ENCODE data around the gene XPO6. TPM values are rescaled to one million over a fixed set of nuclear protein-coding genes. Genes with fewer than 3 reads are reported as not detected.

XPO6 gene
- total and polyA plus RNA-seq, 4 donors, result 28.0 to 103 (median 86.8) TPM

DNA sequence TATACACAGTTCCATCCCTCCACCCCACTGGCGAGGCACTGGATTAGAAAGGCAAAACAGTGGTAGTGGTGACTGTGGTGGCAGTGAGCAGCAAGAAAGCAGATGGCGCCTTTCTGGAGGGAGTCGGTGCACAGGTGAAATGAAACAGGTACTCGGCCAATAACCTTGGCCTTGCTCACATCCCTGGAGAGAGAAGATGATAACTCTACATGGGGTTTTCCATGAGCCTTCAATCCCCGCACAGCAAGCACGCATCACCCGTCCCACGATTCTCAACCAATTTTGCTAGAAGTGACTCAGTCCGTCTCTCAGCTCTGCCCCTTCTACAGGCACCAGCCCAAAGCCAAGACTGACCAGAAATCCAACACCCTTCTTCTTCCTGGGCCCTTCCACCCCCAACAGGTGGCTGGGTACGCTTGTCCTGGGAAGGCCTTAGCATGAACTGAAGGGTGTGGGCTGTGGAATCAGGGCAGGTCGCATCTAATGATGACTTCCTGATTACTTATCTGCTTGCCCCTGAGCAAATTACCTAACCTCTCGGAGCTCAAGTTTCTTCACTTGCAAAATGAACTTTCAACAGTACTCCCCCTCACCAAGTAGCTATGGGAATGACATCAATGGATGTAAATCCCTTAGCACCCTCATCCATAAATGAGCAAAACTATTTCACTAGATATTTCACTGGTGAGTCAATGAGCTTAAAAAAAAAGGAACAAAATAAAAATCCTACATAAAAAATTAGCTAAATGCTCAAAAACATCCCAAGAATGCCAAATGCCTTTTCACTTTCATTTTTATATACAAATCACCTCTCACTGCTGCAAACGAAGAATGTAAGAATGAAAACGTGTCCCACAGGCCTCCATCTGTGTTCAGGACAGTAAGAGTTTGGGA lies 18.0 kb downstream of the XPO6 start:
- DNase-seq, result no peak
- intact Hi-C loops (cut with DNase I), result no loop called here
- Histone ChIP-seq H3K4me1 (ENCODE audit: control insufficient read depth in 1 of 2, insufficient read depth in 2 of 2, low read length in 2 of 2) (no peaks in the 10 kb centered on the region), H3K9me3 (ENCODE audit: control insufficient read depth, low read length) (no peaks in the 10 kb centered on the region), H3K27ac (ENCODE audit: low read depth in 1 of 2, low read length in 2 of 2) (peak overlapping the region in 1 of 2 donors; percentile 47), H3K36me3 (ENCODE audit: control insufficient read depth in 1 of 2, insufficient read depth in 2 of 2, low read length in 1 of 2) (no peaks in the 10 kb centered on the region), H3K27me3 (ENCODE audit: control insufficient read depth in 1 of 2, insufficient read depth in 2 of 2, low read length in 1 of 2) (no peaks in the 10 kb centered on the region), H3K4me3 (ENCODE audit: low read length in 2 of 2) (no peak overlapping the region)
- WGBS, 2 donors, result 62 to 71% methylated on average over 14 of the region's 14 CpGs
- ATAC-seq (ENCODE audit: low FRiP score), result peak; percentile 7

DNA sequence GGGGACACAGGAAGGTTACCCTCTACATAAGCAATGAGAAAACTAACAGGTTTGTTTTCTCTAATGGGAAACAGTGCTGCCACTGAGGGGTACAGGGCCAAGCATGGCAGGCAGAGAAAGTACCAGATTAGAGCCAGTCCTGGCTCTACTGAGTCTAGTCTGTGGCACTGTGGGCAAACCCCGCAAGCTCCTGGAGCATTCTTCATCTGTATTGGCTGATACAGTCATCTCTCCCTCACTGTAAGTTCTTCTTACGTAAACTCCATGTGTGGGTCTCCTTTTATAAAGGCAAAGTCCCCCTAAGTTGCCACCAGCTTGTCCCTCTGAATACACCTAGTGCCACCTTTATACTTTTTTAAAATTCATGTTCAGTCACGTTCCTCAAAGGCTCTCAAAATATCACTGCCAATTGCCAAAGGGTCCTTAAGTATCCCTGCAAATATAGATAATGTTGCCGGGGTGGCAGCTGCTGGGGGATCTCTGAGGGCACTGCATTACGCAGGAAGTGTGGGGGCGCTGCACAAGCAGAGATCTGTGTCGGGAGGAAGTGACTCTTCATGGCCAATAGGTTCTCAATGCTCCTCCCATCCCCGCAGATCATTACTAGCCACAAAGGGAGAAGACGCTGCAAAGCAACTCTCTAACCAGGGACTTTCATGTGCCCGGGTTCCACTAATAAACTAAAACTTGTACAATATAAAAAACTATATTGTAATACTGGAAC lies 18.8 kb downstream of the XPO6 start:
- H3K4me3 ChIP-seq (ENCODE audit: low read length in 2 of 2), result no peak overlapping the region
- H3K9me3 ChIP-seq (ENCODE audit: control insufficient read depth, low read length), result no peaks in the 10 kb centered on the region
- intact Hi-C loops (cut with DNase I), result no loop called here
- no peak for DNase-seq
- no peaks in the 10 kb centered on the region for H3K36me3 ChIP-seq (ENCODE audit: control insufficient read depth in 1 of 2, insufficient read depth in 2 of 2, low read length in 1 of 2)
- 80 to 88% methylated on average over 10 of the region's 10 CpGs for WGBS, 2 donors
- ATAC-seq (ENCODE audit: low FRiP score), result no peak
- no peak overlapping the region for H3K27ac ChIP-seq (ENCODE audit: low read depth in 1 of 2, low read length in 2 of 2)
- no peaks in the 10 kb centered on the region for H3K27me3 ChIP-seq (ENCODE audit: control insufficient read depth in 1 of 2, insufficient read depth in 2 of 2, low read length in 1 of 2)
- H3K4me1 ChIP-seq (ENCODE audit: control insufficient read depth in 1 of 2, insufficient read depth in 2 of 2, low read length in 2 of 2), result no peaks in the 10 kb centered on the region

DNA sequence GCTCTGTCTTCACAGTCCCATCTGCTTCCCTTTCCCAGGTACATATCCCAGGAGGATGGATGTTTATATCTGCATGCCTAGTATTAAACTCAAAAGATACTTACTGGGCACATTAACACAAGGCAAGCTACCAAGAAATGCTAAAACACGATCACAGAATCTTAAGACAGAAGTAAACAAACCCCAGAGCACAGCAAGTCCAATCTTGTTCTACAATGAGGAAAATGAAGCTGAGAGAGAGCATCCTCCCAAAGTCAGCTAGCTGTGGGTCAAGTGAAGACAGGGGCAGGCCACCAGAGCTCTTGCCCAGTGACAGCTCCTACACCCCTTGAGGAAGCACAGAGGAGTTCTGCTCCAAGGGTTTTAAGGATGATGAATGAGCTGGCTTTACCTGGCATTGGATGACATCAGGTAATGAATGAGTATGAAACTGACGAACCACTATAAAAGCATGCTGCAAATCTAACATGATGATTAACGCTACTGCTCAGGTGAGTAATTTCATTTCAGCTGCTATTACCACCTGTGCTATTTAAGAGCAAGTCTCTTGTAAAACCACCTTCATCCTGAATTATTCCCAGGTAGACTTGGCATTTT lies 20.3 kb downstream of the XPO6 start:
- Histone ChIP-seq H3K36me3 (ENCODE audit: control insufficient read depth in 1 of 2, insufficient read depth in 2 of 2, low read length in 1 of 2) (no peaks in the 10 kb centered on the region), H3K9me3 (ENCODE audit: control insufficient read depth, low read length) (no peaks in the 10 kb centered on the region), H3K27me3 (ENCODE audit: control insufficient read depth in 1 of 2, insufficient read depth in 2 of 2, low read length in 1 of 2) (no peaks in the 10 kb centered on the region), H3K4me1 (ENCODE audit: control insufficient read depth in 1 of 2, insufficient read depth in 2 of 2, low read length in 2 of 2) (peaks cover 0 to 2% of the 10 kb centered on the region in 2 donors), H3K4me3 (ENCODE audit: low read length in 2 of 2) (no peak overlapping the region), H3K27ac (ENCODE audit: low read depth in 1 of 2, low read length in 2 of 2) (no peak overlapping the region)
- intact Hi-C loops (cut with DNase I), result no loop called here
- WGBS, 2 donors, result 67 to 72% methylated on average over 3 of the region's 3 CpGs
- no peak for DNase-seq
- ATAC-seq (ENCODE audit: low FRiP score), result no peak

DNA sequence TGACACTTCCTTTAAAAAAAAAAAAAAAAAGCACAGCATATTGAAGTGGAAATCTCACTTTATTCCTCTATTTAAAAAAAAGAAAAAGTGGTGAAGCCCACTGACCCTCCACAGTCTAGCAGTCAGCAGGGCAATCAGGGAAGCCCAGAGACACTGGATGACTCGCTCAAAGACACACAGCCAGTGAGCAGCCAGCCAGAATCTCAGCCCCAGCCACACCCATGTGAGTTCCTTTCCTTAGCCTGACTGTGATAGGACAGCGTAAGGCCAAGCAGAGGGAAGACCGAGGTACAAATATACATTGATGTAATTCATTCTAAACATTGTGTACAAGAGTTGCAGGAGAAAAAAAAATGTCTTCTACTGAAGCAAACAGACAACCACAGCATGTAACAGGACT lies 22.5 kb downstream of the XPO6 start:
- Histone ChIP-seq H3K9me3 (ENCODE audit: control insufficient read depth, low read length) (no peaks in the 10 kb centered on the region), H3K36me3 (ENCODE audit: control insufficient read depth in 1 of 2, insufficient read depth in 2 of 2, low read length in 1 of 2) (no peaks in the 10 kb centered on the region), H3K4me1 (ENCODE audit: control insufficient read depth in 1 of 2, insufficient read depth in 2 of 2, low read length in 2 of 2) (peaks cover 2 to 8% of the 10 kb centered on the region in 2 donors), H3K4me3 (ENCODE audit: low read length in 2 of 2) (no peak overlapping the region), H3K27ac (ENCODE audit: low read depth in 1 of 2, low read length in 2 of 2) (no peak overlapping the region), H3K27me3 (ENCODE audit: control insufficient read depth in 1 of 2, insufficient read depth in 2 of 2, low read length in 1 of 2) (no peaks in the 10 kb centered on the region)
- 92 to 95% methylated on average over 3 of the region's 3 CpGs for WGBS, 2 donors
- ATAC-seq (ENCODE audit: low FRiP score) (no peak), DNase-seq (no peak)
- intact Hi-C loops (cut with DNase I), result no loop called here

DNA sequence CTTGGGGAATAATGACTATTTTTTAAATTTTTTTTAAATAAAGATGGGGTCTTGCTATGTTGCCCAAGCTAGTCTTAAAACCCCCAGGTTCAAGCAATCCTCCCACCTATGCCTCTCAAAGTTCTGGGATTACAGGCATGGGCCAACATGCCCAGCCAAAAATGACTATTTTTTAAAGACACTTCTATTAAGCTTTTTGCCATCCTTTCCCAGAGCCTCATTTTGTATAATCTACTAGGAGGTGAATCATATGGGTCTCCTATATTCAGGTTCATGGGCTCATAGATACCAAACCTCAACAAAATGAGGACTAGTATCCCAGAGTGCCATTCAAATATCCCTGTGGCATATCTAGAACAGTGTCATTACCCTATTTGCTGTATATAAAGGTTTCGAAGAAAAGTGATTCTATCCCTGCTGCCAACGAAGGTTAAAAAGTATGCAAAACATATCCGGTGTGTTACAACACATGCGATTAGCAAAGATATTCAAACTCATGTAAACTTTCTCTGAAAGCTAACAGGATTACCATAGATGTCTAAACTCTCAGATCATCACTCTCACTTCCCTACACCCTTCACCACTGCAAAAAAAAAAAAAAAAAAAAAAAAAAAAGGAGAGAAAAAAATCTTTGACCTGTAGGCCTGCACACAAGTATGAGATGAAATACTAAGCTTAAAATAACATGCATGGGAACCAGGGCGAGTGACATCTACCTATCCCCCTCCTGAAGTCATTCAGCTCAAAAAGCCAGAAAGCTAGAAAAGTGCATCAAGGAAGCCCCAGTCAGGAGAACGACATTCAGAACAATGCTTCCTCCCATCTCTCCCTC lies 23.5 kb downstream of the XPO6 start:
- Histone ChIP-seq H3K27me3 (ENCODE audit: control insufficient read depth in 1 of 2, insufficient read depth in 2 of 2, low read length in 1 of 2) (no peaks in the 10 kb centered on the region), H3K9me3 (ENCODE audit: control insufficient read depth, low read length) (no peaks in the 10 kb centered on the region), H3K4me1 (ENCODE audit: control insufficient read depth in 1 of 2, insufficient read depth in 2 of 2, low read length in 2 of 2) (peaks cover 3 to 8% of the 10 kb centered on the region in 2 donors), H3K27ac (ENCODE audit: low read depth in 1 of 2, low read length in 2 of 2) (no peak overlapping the region), H3K36me3 (ENCODE audit: control insufficient read depth in 1 of 2, insufficient read depth in 2 of 2, low read length in 1 of 2) (no peaks in the 10 kb centered on the region), H3K4me3 (ENCODE audit: low read length in 2 of 2) (no peak overlapping the region)
- WGBS, 2 donors, result 81 to 90% methylated on average over 6 of the region's 6 CpGs
- intact Hi-C loops (cut with DNase I), result no loop called here
- DNase-seq (no peak), ATAC-seq (ENCODE audit: low FRiP score) (no peak)

DNA sequence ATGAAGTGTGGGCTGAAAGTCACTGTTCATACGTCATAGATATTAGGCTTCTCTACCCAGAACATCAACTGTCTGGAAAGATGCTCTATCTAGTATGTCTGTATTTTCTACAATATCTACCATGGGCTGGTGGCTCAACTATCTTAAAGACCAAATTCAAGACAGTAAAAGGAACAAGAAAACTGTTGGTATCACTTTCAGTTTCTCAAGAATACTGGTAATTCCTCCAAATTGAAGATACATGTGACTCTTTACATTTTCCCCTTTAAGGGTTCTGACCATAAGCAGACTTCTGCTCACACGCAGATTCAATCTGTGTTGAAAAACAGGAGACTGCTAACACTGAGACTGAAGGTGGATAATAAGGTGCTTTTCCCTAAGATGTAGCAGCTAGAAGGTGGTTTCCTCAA lies 24.2 kb downstream of the XPO6 start:
- WGBS, 2 donors, result 79 to 90% methylated on average over 2 of the region's 2 CpGs
- H3K27me3 ChIP-seq (ENCODE audit: control insufficient read depth in 1 of 2, insufficient read depth in 2 of 2, low read length in 1 of 2), result no peaks in the 10 kb centered on the region
- no peak overlapping the region for H3K27ac ChIP-seq (ENCODE audit: low read depth in 1 of 2, low read length in 2 of 2)
- H3K4me3 ChIP-seq (ENCODE audit: low read length in 2 of 2), result no peak overlapping the region
- intact Hi-C loops (cut with DNase I), result no loop called here
- H3K9me3 ChIP-seq (ENCODE audit: control insufficient read depth, low read length), result no peaks in the 10 kb centered on the region
- H3K36me3 ChIP-seq (ENCODE audit: control insufficient read depth in 1 of 2, insufficient read depth in 2 of 2, low read length in 1 of 2), result no peaks in the 10 kb centered on the region
- peaks cover 3 to 8% of the 10 kb centered on the region in 2 donors for H3K4me1 ChIP-seq (ENCODE audit: control insufficient read depth in 1 of 2, insufficient read depth in 2 of 2, low read length in 2 of 2)
- DNase-seq (no peak), ATAC-seq (ENCODE audit: low FRiP score) (no peak)

DNA sequence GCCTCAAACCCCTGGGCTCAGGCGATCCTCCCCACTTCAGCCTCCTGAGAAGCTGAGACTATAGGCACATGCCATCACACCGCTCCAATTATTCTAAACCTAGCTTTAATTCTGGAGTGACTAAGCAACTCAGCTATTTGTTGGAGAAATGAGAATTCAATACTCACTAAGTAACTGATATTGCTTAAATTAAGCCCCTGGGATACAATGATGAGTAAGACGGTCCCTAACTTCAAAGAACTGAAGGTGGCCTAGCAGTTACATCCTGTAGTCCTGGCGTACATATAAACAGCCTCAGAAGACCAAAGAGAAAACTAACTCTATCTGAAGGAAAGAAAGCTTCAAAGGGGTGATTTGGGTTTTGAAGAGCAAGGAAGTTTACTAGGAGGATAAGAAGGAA lies 25.0 kb downstream of the XPO6 start:
- ATAC-seq (ENCODE audit: low FRiP score) (no peak), DNase-seq (no peak)
- intact Hi-C loops (cut with DNase I), result no loop called here
- Histone ChIP-seq H3K4me3 (ENCODE audit: low read length in 2 of 2) (no peak overlapping the region), H3K4me1 (ENCODE audit: control insufficient read depth in 1 of 2, insufficient read depth in 2 of 2, low read length in 2 of 2) (peaks cover 3 to 12% of the 10 kb centered on the region in 2 donors), H3K9me3 (ENCODE audit: control insufficient read depth, low read length) (no peaks in the 10 kb centered on the region), H3K27me3 (ENCODE audit: control insufficient read depth in 1 of 2, insufficient read depth in 2 of 2, low read length in 1 of 2) (no peaks in the 10 kb centered on the region), H3K27ac (ENCODE audit: low read depth in 1 of 2, low read length in 2 of 2) (no peak overlapping the region), H3K36me3 (ENCODE audit: control insufficient read depth in 1 of 2, insufficient read depth in 2 of 2, low read length in 1 of 2) (no peaks in the 10 kb centered on the region)
- 97 to 98% methylated on average over 4 of the region's 4 CpGs for WGBS, 2 donors

DNA sequence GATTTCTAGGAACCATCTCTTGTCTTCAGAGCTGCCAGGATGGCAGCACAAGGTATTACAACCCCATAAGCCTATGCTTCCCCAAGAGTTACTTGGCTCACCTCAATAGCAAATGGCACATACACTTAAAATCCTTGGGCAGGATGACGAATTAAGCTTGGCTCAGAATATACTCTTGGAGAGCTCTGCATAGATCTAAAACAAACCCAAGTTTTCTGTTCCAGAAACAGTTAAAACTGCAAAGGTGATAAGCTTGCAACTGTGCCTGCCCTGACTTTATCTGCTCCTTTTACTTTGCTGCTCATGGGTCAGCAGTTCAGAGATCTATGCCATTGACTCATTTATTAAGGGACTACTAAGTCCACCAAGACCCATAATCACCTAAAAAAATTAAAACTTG lies 26.1 kb downstream of the XPO6 start:
- H3K4me1 ChIP-seq (ENCODE audit: control insufficient read depth in 1 of 2, insufficient read depth in 2 of 2, low read length in 2 of 2), result peaks cover 3 to 20% of the 10 kb centered on the region in 2 donors
- no peaks in the 10 kb centered on the region for H3K36me3 ChIP-seq (ENCODE audit: control insufficient read depth in 1 of 2, insufficient read depth in 2 of 2, low read length in 1 of 2)
- 12 to 18% methylated on average over 1 of the region's 1 CpG for WGBS, 2 donors
- intact Hi-C loops (cut with DNase I), result no loop called here
- H3K27ac ChIP-seq (ENCODE audit: low read depth in 1 of 2, low read length in 2 of 2), result no peak overlapping the region
- H3K4me3 ChIP-seq (ENCODE audit: low read length in 2 of 2), result no peak overlapping the region
- no peaks in the 10 kb centered on the region for H3K9me3 ChIP-seq (ENCODE audit: control insufficient read depth, low read length)
- no peak for DNase-seq
- H3K27me3 ChIP-seq (ENCODE audit: control insufficient read depth in 1 of 2, insufficient read depth in 2 of 2, low read length in 1 of 2), result no peaks in the 10 kb centered on the region
- ATAC-seq (ENCODE audit: low FRiP score), result no peak
